Measurements from ENCODE around the gene RNU7-1.

The RNU7-1 gene

DNA sequence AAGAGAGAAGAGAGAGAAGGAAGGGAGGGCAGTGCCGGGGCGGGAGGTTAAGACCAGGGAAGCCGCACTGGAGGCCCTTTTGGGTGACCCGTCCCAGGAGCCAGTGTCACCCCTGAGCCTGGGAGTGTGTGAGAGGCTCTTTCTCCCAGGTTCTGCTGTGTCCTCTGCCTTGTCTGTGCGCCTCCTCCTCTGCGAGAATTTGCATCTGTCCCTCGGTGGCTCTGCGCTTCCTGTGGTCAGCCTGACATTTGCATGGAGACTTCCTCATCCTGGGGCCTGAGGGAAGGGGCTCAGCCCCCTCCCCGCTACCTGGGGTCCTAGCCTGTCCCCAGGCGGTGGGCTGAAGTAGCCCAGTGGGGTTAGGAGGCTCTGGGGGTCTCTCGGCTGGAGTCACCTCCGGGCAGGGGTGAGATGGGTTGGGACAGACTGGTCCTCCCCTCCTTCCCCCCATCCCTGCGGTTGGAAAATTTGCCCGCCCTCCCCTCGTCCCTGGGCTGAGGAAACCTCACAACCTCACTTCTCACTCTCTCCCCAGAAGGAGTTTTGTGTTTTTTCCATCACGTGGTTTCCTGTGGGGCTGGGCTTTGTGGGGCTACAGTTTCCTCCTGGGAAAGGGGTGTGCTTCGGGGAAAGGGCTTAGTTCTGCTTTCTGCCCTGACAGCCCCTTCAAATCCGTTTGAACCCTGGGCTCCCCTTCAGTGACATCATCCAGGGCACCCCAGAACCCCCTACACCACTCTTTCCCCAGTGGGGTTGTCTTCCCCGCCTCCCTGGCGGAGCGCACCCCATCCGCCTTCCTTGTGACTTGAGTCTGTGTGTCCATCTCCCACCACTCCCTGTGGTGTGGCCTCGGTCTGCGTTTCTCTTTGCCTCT, 10.1 kb downstream of the RNU7-1 start:
- DNase-seq (ENCODE audit: low read depth): no peak

DNA sequence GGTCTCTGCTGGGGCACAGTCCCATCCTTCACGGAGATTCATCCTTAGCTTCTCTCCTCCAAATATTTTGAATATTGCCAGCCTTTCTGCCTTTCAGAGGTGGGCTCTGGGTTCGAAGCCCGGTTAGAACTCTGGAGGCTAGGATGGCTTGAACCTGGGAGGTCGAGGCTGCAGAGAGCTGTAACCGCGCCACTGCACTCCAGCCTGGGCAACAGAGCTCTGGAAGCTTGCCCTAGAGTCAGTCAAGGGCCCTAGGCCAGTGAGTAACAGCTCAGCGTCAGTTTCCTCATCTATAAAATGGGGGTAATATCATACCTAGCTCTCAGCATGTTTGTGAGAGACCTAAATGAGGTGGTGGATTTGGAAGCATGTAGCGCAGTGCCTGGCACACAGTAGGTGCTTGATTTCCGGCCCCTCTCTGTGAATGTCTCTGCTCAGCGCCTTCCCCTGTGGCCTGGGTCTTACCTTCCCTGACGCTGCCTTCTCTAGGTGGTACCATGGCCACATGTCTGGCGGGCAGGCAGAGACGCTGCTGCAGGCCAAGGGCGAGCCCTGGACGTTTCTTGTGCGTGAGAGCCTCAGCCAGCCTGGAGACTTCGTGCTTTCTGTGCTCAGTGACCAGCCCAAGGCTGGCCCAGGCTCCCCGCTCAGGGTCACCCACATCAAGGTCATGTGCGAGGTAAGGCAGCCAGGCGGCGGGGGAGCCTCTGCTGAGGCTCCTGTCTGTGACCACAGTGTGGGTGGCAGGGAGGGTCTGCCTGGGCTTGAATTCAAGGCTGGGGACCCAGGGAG, 10.9 kb downstream of the RNU7-1 start:
- no peak for DNase-seq (ENCODE audit: low read depth)

DNA sequence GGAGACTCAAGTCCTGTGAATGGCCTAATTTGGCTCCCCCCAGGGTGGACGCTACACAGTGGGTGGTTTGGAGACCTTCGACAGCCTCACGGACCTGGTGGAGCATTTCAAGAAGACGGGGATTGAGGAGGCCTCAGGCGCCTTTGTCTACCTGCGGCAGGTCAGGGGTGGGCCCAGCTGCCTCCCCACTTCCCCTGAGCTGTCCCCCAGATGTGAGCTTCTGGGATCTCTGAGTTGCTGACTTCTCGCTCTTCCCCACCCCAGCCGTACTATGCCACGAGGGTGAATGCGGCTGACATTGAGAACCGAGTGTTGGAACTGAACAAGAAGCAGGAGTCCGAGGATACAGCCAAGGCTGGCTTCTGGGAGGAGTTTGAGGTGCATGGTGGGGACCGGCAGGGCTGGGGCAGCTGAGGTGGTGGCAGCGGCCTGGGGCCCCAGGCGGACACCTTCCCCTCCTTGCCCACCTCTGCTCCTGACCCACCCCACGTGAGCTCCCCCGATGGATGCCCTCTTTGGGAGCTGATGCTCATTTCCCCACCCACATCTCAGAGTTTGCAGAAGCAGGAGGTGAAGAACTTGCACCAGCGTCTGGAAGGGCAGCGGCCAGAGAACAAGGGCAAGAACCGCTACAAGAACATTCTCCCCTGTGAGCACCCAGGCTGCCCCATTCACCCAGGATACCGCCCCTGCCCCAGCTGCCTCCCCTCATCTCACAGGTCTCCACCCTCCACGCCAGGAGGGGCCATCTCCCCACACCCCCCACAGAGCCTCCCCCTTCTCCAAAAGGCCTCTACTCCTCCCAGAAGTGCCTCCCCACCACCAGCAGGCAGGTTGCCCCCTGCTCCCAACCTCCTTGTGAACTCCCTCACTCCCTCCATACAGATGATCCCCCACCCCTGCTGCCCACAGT, 11.7 kb downstream of the RNU7-1 start:
- DNase-seq (ENCODE audit: low read depth): no peak

DNA sequence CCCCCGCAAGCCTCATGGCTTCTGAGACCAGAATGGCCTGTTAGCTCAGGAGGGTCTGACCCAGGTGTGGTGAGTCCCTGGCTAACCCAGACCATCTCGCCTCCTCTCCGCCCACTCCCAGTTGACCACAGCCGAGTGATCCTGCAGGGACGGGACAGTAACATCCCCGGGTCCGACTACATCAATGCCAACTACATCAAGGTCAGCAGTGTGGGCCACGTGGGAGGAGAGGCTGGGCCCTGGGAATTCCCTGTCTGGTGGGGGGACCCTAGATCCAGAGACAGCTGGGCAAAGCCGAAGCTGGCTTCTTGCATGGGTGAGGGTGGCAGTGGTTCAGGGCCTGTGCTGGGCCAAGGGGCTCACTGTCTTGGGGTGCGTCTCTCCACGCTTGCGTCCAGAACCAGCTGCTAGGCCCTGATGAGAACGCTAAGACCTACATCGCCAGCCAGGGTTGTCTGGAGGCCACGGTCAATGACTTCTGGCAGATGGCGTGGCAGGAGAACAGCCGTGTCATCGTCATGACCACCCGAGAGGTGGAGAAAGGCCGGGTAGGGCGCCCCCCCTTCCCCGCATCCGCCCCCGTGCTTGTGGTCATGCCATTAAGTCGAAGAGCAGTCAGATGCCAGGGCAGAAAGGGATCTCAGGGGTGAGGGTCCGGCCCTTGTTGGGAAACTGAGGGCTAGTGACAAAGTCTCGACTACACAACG, 12.6 kb downstream of the RNU7-1 start:
- no peak for DNase-seq (ENCODE audit: low read depth)

DNA sequence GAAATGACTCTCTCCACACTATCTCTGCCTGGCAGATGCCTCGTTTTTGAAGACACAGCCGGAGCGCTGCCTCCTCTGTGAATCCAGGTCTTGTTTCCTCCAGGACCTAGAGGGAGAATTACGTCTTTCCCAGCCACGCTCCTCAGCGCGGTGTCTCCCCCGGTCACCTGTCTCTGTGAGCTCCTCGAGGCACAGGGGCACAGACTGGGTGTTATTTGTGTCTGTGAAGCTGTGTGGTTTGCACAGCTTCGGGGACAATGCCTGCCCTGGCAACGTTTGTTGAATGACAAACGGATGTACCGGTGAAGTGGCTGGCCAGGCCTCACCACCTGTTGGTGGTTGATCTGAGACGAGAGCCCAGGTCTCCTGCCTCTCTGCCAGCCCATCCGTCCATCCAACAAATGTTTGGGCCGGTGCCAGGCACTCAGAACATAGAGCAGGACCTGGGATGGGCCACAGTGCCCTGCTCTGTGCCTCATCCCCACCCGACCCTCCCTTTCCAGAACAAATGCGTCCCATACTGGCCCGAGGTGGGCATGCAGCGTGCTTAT, 13.6 kb downstream of the RNU7-1 start:
- DNase-seq (ENCODE audit: low read depth): no peak

DNA sequence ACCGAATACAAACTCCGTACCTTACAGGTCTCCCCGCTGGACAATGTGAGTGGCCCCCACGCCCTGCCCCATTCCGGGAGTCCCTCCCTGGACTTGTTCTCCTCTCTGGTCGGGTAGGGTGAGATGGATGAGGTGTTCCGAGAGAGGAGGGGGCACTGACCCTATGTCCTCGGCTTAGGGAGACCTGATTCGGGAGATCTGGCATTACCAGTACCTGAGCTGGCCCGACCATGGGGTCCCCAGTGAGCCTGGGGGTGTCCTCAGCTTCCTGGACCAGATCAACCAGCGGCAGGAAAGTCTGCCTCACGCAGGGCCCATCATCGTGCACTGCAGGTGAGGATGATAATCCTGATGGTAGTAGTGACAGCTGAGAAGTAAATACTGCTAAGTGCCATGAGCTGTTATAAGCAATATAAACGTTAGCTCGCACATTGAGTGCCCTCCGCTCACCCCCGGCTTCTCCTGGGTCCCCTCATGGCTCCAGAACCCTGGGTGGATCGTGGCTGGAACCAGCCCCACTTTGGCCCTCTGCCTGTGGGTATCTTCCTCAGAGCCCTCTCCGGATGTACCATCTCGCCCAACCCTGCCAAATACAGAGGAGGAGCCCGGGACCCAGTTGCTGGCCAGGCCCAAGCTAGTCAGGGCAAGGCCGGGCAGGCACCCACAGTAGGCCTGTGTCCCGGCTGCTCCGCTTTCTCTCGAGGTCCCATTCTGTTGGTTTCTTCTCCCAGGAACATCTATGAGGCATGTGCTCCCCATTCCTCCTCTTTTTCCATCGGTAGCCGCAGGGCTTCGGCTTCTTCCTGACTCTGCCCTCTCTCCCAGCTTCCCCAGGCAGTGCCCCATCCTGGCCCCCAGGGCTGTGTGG, 14.4 kb downstream of the RNU7-1 start:
- DNase-seq (ENCODE audit: low read depth): no peak

DNA sequence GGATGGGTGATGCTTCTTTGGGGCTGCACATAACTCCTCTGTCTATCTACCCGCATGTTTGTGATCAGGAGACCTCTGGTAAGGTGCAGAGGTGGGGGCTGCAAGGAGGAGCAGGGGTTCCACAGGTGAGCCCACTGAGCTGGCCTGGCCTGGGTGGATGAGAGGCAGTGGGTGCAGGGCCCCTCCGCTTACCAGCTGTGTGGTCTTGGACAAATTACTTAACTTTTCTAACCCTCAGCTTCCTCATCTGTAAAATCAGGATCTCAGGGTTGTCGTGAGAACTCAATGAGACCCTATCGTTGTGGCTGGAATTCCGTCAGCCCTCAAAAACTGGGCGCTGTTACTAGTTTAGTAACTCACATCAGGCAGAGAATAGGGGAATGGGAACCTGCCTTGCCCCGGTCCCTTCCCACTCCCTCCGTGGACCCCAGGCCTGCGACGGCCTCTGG, 15.0 kb downstream of the RNU7-1 start:
- DNase-seq (ENCODE audit: low read depth): no peak

DNA sequence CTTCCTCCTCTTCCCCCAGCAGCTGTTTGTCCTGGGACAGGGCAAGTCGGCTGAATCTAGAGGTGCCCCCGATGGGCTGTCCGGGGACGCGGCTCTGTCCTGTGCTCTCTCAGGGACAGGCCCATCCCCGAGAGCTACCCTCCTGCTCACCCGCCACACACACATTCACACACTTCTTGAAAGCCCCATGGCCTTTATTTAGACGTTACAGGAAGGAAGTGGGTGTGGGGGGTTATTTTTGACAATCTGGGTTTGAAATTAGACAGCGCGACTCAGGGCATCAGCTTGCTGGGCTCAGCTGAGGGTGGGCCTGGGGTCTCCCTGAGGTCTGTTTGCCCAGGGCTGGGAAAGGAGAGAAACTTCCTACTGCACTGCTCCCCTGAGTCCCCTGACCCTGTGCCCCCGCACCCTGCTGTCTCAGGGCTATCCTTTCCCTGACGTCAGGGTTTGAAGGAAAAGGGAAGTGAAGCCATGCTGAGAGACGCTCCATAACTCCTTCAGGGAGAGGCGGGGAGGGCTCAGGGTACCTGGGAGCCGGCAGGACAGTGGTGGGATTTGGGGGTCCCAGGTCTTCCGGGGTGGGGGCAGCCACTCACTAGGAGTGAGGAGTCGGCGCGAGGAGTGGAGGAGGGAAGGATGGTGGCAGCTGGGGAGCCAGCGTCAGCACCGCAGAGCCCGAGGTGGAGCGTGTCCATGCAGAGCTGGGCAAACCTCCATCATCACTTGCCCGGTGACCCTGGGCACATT, 15.6 kb downstream of the RNU7-1 start:
- DNase-seq (ENCODE audit: low read depth): no peak

DNA sequence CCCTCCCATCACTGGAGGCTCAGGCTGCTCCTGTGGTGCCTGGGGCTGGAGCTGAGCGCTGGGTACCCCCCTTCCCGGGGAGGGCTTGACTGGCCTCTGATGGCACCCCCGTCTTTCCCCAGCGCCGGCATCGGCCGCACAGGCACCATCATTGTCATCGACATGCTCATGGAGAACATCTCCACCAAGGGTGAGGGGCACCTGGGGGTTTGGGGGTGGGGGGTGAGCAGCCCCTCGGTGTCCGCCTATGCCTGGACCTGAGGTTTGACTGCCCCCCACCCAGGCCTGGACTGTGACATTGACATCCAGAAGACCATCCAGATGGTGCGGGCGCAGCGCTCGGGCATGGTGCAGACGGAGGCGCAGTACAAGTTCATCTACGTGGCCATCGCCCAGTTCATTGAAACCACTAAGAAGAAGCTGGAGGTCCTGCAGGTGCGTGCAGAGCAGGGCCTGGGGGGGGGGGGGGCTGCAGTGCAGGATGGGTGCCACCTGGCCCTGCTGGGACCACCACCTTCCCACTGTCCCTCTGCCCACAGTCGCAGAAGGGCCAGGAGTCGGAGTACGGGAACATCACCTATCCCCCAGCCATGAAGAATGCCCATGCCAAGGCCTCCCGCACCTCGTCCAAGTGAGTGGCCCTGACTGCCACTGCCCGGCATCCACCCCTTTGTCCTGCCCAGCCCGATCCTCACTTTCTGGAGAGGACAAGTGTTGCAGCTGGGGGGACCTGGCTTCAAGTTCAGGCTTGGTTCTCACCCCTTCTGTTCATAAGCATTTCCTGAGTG, 16.4 kb downstream of the RNU7-1 start:
- no peak for DNase-seq (ENCODE audit: low read depth)

DNA sequence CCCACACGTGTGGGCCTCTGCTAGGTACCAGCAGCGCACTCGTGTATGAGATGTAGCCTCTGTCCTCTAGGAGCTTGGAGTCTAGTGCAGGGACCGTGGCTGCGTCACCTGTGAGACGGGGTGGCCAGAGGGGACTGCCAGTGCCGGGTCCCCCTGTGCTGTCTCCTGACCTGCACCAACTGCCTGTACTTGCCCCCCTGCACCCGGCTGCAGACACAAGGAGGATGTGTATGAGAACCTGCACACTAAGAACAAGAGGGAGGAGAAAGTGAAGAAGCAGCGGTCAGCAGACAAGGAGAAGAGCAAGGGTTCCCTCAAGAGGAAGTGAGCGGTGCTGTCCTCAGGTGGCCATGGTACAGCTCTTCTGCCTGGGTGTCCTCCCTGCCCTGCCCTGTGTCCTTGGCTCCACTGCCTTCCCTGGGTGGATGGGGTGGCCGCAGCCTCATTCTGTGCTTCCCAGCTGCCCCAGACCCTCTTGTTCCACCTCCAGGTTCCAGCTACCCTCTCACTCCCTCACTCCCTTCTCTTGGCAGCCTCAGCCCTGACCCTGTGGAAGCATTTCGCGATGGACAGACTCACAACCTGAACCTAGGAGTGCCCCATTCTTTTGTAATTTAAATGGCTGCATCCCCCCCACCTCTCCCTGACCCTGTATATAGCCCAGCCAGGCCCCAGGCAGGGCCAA, 17.1 kb downstream of the RNU7-1 start:
- no peak for DNase-seq (ENCODE audit: low read depth)

DNA sequence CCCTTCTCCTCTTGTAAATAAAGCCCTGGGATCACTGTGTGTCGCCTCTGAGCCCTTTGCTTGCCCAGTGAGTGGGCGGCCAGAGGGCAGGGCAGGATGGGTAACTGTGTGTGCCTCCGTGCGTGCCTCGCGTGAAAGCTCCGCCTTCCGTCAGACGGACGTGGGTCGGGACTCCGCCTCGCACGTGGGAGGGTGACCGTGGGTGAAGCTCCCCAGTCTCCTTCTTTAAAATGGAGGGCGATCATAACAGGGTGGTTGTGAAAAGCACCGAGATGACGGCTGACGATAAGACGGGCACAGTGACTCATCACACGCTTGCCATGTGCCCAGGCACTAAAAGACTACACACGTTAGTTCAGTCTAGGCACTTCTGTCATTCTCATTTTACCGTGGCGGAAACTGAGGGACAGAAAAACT, 17.7 kb downstream of the RNU7-1 start:
- peak; percentile 33 for DNase-seq (ENCODE audit: low read depth)

DNA sequence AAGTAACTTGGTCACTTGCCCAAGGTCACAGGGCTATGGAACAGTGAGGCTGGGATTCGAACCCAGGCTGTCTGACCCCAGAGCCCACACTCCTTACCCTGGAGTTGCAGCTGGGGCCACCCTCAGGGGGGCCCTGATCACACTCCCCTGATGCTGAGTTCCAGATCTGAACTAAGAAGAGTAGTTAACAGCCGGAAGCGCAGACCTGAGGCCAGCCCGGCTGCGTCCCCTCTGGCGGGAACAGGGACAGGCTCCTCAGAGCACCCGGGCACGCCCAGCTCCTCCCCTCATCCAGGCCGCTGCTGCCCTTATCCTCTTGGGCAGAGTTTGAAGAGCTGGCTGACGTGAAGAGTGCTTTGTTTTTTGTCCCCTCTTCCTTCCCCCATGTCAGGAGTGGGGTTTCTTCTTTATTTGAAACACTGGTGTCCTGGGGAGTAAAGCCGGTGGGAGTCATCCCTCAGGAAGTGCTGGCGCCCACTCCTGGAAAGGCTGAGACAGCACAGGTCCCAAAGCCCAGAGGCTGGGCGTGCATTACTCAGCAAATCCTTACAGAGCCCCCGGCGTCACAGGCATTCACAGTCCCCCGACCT, 18.2 kb downstream of the RNU7-1 start:
- peak; percentile 51 for DNase-seq (ENCODE audit: low read depth)

DNA sequence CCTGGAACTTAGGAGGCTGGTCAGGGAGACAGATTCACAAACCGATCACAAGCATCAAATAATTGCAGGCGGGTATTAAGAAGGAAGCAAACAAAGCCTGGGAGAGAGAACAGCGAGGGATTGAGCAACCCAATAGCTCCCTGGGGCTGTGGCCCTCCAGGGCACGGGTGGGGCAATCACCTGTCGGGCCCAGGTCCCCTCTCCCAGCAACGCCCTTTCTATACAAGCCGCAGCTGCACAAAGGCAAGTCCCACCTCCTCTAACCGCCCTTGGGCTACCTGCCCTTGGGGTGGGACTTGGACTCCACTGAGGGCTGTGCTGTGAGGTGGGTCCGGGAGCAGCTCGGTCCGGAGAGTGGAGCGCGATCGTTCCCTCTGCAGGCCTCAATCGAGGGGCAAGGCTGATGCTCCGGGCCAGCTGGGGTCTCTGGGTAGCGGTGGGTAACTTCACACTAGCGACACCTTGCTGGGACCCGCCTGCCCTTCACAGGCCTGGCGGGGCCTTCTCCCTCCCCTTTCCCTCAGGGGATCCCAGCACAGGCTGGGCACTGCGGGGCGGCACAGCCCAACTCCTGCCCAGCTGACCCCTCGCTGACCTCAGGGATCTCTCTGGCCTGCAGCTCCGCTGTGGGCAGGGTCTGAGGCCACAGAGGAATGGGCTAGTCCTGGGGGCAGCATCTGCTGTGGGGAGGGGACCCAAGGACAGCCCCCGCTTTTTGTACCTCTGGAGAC, 18.8 kb downstream of the RNU7-1 start:
- DNase-seq (ENCODE audit: low read depth): no peak

DNA sequence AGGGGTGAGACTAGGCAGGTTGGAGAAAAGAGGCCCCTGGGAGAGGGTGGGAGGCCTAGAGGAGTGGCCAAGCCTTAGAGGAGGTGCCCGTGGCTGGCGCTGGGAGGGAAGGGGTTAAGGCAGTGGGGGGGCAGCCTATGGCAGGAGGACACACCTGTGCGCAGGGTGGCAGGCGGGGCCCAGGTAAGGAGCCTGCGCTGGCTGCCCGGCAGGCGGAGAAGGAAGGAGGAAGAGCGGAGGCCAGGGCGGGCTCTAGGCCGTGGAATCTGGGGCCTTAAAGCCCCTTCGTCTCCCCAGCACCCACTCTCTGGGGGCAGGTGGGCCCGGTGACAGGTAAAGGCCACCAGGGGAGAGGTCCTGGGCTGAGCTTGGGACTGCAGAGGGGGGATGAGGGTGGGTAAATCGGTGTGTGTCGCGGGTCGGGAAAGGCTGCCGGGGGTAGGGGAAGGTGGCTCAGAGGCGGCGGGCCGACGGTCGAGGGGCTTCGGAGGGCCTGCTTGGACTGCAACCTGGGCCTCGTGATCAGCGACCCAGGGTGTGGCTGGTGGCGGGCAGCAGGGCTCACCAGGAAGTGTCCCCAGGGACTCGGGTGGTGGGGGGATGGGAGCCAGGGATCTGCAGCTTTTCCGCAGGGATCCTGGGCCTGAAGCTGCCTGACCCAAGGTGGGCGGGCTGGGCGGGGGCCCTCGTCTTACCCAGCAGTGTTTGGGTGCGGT, 19.6 kb downstream of the RNU7-1 start:
- DNase-seq (ENCODE audit: low read depth): no peak

DNA sequence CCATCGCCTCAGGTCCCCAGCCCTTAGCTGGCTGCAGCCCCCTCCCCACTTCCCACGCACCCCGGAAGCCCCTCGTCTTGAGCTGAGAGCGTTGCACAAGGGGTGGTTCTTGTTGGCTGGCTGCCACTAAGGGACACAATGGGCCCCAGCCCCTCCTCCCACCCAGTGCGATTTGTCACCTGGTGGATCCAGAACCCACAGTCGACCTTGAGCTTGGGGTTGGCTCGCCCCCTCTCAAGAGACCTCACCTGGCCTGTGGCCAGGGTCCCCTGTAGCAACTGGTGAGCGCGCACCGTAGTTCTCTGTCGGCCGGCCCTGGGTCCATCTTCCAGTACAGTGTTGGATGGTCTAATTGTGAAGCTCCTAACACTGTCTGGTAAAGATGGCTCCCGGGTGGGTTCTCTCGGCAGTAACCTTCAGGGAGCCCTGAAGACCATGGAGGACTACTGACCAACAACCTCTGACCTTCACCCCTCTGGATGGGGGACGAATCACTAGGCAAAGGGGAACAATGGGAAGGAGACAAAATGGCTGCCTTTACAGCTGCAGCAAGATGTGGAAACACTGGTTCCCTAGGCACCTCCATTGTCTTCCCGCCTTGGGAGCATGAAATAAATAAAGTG, 20.3 kb downstream of the RNU7-1 start:
- DNase-seq (ENCODE audit: low read depth): no peak

DNA sequence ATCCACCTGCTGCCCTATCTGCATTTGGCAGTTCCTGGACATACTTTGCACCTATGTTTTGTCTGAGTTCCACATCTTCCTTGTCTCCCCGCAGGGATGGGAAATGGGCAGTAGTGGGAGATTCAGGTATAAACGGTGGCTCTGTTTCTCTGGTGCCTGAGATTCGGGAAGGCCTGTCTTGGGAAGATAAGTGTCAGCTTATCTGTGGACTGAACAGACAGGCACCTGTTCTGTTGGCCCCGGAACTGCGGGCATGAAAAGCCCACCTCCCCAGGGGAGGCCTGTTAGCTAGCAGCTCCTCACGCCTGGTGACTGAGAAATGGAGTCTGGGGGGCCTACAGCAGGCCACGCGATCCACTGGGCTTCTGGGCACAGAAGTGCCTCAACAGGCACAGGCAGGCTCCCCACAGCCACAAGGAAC, 21.0 kb downstream of the RNU7-1 start:
- no peak for DNase-seq (ENCODE audit: low read depth)
